NCI-H1930 (cell line): ENCODE results near the gene KIF20B.
"Not testable (repeated sequence)": the region's sequence is repeated elsewhere in the genome, so short reads cannot be mapped to it uniquely, and the experiment has no call there.

ENCODE experiments used
- DNase-seq, 2 experiments: peaks; one replicate each; lab custom pipeline; 2025; lab: John Stamatoyannopoulos, UW

KIF20B gene

GRCh38 chr10:89773081-89773480 lies 71.7 kb downstream of the KIF20B start:
- no peak for DNase-seq

DNA sequence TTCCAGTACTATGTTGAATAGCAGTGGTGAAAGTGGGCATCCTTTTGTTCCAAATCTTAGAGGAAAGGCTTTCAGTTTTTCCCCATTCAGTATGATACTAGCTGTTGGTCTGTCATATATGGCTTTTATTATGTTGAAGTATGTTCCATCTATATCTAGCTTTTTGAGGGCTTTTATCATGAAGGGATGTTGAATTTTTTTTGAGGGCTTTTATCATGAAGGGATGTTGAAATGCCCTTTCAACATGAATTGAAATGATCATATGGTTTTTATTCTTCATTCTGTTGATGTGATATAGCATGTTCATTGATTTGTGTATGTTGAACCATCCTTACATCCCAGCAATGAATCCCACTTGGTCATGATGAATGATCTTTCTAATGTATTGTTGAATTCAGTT lies 75.3 kb downstream of the KIF20B start:
- DNase-seq, result no peak

DNA sequence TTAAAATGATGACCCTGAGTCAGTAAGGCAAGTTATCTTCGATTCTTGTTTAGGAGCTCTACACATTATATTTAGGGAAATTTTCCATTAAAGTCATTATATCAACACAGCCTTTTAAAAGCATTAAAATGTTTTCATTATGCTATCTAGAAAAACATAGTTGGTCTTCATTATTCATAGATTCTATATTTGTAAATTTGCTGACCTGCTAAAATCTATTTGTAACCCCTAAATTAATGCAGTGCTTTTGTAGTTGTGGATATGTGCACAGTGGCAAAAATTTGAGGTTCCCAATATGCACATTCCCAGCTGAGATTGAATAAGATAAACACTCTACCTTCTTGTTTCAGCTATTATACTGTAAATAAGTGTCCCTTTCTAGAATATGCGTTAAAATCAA lies 81.1 kb downstream of the KIF20B start:
- DNase-seq, result no peak

DNA sequence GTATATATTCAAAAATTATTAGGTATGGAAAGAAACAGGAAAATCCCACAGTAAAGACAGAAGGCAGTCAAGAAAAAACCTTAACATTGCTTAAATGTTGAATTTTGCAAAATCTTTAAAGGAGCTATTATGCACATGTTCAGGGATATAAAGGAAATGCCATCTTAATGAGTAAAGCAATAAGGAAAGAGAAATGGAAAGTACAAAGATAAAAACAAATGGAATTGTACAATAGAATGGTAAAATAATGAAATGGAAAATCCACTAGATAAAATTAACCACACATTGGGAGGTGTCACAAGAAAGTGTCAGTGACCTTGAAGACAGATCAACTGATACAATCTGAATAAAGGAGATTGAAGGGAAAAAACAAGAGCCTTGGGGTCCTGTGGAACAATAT lies 82.0 kb downstream of the KIF20B start:
- no peak for DNase-seq

GRCh38 chr10:89785095-89785494 lies 83.7 kb downstream of the KIF20B start:
- DNase-seq, result no peak

GRCh38 chr10:89789188-89789877 lies 87.9 kb downstream of the KIF20B start:
- no peak for DNase-seq

DNA sequence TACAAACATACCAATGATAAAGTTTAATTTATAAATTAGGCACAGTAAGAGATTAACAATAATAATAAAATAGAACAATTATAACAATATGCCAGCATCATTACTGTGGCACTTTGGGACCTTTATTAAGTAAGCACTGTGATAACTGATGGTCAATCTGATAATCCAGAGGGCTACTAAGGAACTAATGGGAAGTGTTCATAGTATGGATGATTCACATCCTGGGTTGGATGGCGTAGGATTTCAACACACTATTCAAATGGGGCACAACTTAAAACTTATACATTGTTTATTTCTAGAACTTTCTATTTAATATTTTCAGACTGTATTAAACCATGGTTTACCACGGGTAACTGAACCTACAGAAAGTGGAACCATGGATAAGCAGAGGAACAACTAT lies 90.8 kb downstream of the KIF20B start:
- DNase-seq, result no peak

- peak; percentile 9 to 45 for DNase-seq
Measured at GRCh38 chr10:89793649-89794254, 92.4 kb downstream of the KIF20B start.

DNA sequence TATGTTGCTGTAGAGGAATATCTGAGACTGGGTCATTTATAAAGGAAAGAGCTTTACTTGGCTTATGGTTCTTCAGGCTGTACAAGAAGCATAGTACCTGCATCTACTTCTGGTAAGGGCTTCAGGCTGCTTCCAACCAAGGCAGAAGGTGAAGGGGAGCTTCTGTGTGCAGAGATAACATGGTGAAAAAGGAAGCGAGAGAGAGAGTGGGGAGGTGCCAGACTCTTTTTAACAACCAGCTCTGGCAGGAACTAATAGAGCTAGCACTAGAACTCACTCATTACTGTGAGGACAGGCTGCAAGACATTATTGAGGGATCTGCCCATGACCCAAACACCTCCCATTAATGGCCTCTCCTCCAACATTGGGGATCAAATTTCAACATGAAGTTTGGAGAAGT lies 94.5 kb downstream of the KIF20B start:
- no peak for DNase-seq

DNA sequence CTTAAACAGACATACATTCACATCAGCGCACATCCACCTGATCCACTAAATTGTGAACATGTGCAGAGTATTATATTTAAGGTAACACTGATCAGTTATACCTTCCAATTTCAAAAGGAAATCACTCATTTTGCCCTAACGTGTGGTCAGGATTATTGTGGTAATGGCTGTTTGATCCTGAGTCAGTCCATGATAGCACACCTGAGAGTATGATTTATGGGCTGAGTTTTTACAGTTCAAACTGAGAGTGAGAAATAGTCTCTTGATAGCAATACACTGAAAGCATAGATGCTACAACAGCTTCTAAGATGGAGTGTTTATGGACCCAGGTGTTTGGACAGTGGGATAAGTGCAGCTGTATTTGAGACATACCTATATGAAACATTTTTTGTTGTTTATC lies 96.7 kb downstream of the KIF20B start:
- DNase-seq, result peak in 1 of 2 experiments; percentile 40

DNA sequence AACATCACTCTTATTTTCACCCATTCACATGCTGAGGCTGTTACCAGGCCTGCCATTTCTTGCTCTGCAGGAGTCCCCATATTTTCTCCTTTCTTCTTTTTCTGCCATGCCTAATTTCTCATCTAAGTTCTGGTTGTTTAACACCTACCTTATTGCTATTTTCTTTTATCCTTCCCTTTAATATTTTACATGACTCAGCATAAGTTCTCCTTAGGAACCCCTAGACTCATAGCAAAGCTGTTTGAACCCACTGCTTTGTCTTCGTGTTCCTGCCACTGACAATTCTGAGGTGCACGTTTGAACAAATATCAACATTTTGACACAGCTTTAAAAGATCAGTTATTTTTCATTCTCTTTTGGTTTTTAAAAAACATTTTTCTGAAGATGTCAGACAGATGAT lies 98.2 kb downstream of the KIF20B start:
- no peak for DNase-seq

- DNase-seq, result no peak
Measured at GRCh38 chr10:89805599-89806013, 104.2 kb downstream of the KIF20B start.

GRCh38 chr10:89808842-89809241 lies 107.5 kb downstream of the KIF20B start:
- DNase-seq, result no peak

GRCh38 chr10:89809766-89810165 lies 108.4 kb downstream of the KIF20B start:
- no peak for DNase-seq

DNA sequence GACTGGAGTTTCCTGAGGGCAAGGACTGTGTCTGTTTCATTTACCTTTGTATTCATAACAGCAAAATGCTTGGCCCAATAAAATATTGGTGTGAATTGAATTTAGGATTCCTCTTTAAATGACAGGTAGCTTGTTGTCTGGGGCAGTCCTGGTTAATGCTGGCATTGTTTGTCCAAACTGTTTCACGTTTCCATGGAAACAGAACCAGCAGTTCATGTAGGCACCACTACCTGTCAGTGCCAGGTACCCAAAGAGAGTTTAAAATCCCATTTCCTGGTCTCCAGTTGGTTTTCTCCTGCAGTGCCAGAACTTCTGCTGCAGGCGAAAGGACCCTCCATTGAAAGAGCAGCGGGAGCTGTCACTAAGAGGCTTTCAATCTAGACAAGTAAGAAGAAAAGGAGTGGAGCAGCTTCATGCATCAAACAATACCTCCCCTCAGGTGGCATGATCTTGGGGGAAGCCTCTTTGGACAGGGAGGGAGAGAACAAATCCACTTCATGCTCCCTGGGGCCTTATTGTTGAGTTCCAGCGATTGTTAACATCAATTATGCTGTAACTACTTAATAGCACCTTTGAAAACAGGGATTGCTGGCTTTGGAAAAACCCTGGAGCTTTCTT lies 109.6 kb downstream of the KIF20B start:
- peak; percentile 60 to 69 for DNase-seq

GRCh38 chr10:89813546-89813945 lies 112.2 kb downstream of the KIF20B start:
- no peak for DNase-seq

DNA sequence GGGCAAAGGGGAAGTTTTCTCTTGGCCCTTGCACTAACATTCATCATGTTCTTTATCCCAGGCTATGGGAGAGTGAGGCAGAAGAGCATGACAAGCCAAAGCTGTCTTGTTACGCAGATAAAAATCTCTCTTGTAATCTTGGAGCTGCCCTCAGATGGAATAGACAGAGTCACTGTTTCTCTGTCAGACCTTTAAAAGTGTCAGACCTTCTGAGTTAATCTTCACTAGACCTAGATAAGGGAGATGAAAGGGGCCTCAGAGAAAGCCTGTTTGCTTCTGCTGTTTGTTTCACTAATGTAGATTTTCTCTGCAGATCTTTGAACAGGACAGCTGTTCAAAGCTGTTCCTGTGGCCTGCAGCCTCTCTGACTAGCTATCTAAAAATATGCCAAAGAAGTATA lies 112.9 kb downstream of the KIF20B start:
- no peak for DNase-seq

DNA sequence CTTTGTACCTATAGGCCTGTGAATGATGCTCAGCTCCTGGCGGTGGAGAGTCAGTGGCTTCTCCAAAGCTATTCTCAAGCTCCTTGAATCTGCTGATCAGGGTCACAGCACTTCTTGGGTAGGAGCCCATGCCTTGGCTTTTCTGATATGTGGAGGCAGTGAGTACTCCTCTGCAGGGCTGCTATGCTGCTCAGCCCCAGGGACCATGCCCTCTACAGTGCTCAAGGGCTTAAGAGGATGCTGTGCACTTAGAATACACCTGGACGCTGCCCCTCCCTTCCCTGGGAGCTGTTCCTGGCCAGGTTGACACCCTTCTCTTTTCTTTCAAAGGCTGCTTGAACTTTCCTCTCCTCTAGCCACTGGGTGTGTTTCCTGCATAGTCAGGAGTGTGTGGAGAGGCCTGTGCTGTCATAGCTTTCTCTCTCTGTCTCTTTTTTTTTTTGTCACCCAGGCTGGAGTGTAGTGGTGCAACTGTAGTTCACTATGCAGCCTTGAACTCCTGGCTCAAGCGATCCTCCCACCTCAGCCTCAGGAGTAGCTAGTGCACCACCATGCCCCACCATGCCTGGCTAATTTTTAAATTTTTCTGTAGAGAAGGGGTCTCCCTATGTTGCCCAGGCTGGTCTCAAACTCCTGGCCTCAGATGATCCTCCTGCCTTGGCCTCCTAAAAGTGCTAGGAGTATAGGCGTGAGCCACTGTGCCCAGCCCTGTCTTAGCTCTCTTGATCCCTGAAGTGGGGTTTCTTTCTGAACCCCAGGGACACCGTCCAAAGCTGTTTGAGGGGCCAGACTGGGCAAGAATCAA lies 113.9 kb downstream of the KIF20B start:
- DNase-seq, result no peak

GRCh38 chr10:89819008-89819407 lies 117.6 kb downstream of the KIF20B start:
- DNase-seq, result not testable (repeated sequence)
